Cardiac ventricle fibroblast (primary cell): ENCODE data around the gene POLRMT. TPM values are rescaled to one million over a fixed set of nuclear protein-coding genes. Genes with fewer than 3 reads are reported as not detected.

Experiments
- total RNA-seq: library from RNA; depleted of rRNA; stranded (reverse); fragments of >200 nt; gene quantifications from 2 replicates; pipeline ENCODE4 v1.2.3, GENCODE V29; 2015

The POLRMT gene
- 20.7 and 31.3 TPM in 2 replicates for total RNA-seq

GRCh38 chr19:633068-633785 is at the start of gene POLRMT:
TSS of gene POLRMT (minus strand) at chr19:633537. CDS start at chr19:633512, 25 bp downstream.

GRCh38 chr19:676339-677105 is 43.2 kb upstream of the POLRMT start, which contains the start of gene FSTL3:
TSS of gene FSTL3 (plus strand) at chr19:676392. CDS start at chr19:676424, 32 bp downstream.

GRCh38 chr19:662962-663681 is 29.8 kb upstream of the POLRMT start, which contains the start of gene RNF126:
TSS of gene RNF126 (minus strand) at chr19:663214. CDS start at chr19:663121, 93 bp downstream.

GRCh38 chr19:639253-640160 is 6.2 kb upstream of the POLRMT start, which contains the start of gene FGF22:
TSS of gene FGF22 (plus strand) at chr19:639879. CDS start at chr19:639926, 47 bp downstream.

GRCh38 chr19:589693-590395 is 43.5 kb downstream of the POLRMT start, which contains the start of gene HCN2:
TSS of gene HCN2 (plus strand) at chr19:589881. CDS start at chr19:589946, 65 bp downstream.

GRCh38 chr19:572140-572742 is 61.1 kb downstream of the POLRMT start, which contains the start of gene BSG:
TSS of gene BSG (plus strand) at chr19:572596. CDS start at chr19:572635, 39 bp downstream.

Other genes with a start within 250 kb of the POLRMT start
- gene C2CD4C, start 224.4 kb downstream of the POLRMT start, total RNA-seq, result not detected in 2 replicates
- gene SHC2, start 172.5 kb downstream of the POLRMT start, total RNA-seq, result 3.1 TPM in 2 replicates
- 0.10 TPM in 1 of 2 replicates, not detected in the other for gene MADCAM1, start 137.1 kb downstream of the POLRMT start, total RNA-seq
- 60.8 and 64.0 TPM in 2 replicates for gene TPGS1, start 126.0 kb downstream of the POLRMT start, total RNA-seq
- 55.1 and 58.4 TPM in 2 replicates for gene CDC34, start 101.8 kb downstream of the POLRMT start, total RNA-seq
- not detected in 2 replicates for gene GZMM, start 89.5 kb downstream of the POLRMT start, total RNA-seq
- 746 and 828 TPM in 2 replicates for gene BSG, start 60.9 kb downstream of the POLRMT start, total RNA-seq
- 2.5 and 2.7 TPM in 2 replicates for gene HCN2, start 43.7 kb downstream of the POLRMT start, total RNA-seq
- not detected in 2 replicates for gene FGF22, start 6.3 kb upstream of the POLRMT start, total RNA-seq
- 29.8 and 30.6 TPM in 2 replicates for gene RNF126, start 29.7 kb upstream of the POLRMT start, total RNA-seq
- gene FSTL3, start 42.9 kb upstream of the POLRMT start, total RNA-seq, result 58.3 and 76.3 TPM in 2 replicates
- not detected in 2 replicates for gene PRSS57, start 61.9 kb upstream of the POLRMT start, total RNA-seq
- 46.4 and 55.6 TPM in 2 replicates for gene PALM, start 75.4 kb upstream of the POLRMT start, total RNA-seq
- not detected in 2 replicates for gene MISP, start 117.6 kb upstream of the POLRMT start, total RNA-seq
- 139 and 147 TPM in 2 replicates for gene PTBP1, start 163.9 kb upstream of the POLRMT start, total RNA-seq
- 0.10 and 0.44 TPM in 2 replicates for gene PLPPR3, start 188.4 kb upstream of the POLRMT start, total RNA-seq
- gene AZU1, start 194.3 kb upstream of the POLRMT start, total RNA-seq, result not detected in 2 replicates
- not detected in 2 replicates for gene PRTN3, start 207.5 kb upstream of the POLRMT start, total RNA-seq
- 4.6 and 5.4 TPM in 2 replicates for gene ELANE, start 218.8 kb upstream of the POLRMT start, total RNA-seq
- gene CFD, start 226.1 kb upstream of the POLRMT start, total RNA-seq, result 1,761 and 1,927 TPM in 2 replicates